Measurements from ENCODE around the gene ZNF143.

ZNF143 gene

GRCh38 chr11:9518835-9519410, 58.1 kb downstream of the ZNF143 start:
- no peak for TF ChIP-seq CTCF (IDR thresholded peaks at IDR 0.05; ENCODE audit: insufficient read depth, missing control alignments)
- FAIRE-seq (no peak), DNase-seq (ENCODE audit: insufficient read length, low spot score) (no peak)

DNA sequence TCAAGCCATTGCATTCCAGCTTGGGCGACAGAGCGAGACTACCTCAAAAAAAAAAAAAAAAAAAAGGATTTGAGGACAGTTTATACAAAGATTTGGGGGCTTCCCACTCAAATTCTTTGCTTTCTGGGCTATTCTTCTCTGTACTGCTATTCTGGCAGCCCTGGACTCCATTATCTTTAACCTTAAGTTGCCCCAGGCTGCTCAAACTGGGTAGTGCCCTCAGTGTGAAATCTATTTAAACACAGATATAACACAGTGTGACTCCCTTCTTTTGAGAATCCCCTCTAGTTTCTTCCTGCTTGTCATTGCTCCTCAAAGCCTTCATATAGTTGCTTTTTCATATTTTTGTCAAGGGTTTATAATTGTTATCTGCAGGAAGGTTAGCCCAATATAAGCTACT, 63.2 kb downstream of the ZNF143 start:
- no peak for DNase-seq (ENCODE audit: insufficient read length, low spot score)
- FAIRE-seq: no peak
- no peak for TF ChIP-seq CTCF (IDR thresholded peaks at IDR 0.05; ENCODE audit: insufficient read depth, missing control alignments)

DNA sequence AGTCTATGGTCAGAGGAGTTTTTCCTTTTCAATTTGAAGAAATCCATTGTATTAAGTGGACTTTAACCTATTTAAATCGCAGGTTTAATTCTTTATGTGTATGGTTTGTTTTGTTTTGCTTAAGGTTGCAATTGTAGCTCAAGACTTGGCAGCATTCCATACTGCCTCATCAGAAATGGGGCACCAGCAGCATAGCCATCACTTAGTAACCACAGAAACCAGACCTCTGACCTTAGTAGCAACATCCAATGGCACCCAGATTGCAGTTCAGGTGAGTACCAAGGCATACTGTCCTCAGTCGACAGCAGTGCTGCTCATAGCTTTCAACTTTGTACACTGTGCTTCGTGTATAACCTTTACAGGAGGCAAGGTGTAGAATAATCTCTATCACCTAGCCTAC, 64.3 kb downstream of the ZNF143 start:
- TF ChIP-seq CTCF (IDR thresholded peaks at IDR 0.05; ENCODE audit: insufficient read depth, missing control alignments): no peak
- DNase-seq (ENCODE audit: insufficient read length, low spot score): no peak
- FAIRE-seq: no peak

- FAIRE-seq: no peak
Observed at GRCh38 chr11:9527481-9528135, 66.8 kb downstream of the ZNF143 start.

DNA sequence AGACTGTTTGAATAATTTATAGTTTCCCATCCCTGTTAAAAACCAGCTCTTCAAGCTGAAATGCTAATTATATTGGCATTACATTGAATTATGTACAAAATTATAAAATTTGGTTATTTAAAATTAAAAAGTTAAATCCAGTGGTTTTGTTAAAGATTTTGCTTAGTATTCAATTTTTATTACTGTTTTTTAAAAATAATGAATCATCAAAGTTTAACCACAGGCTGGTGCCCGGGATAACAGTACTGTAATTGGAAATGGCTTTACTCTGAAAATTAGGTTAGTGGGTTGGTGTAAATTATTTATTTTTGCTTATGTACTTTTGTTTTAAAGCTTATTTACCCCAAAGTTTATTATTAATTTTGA, 67.3 kb downstream of the ZNF143 start:
- FAIRE-seq: no peak
- DNase-seq (ENCODE audit: insufficient read length, low spot score): no peak
- no peak for TF ChIP-seq CTCF (IDR thresholded peaks at IDR 0.05; ENCODE audit: insufficient read depth, missing control alignments)

More at GRCh38 chr11:9527481-9528135, 66.8 kb downstream of the ZNF143 start:
- DNase-seq (ENCODE audit: insufficient read length, low spot score): no peak
- no peak for TF ChIP-seq CTCF (IDR thresholded peaks at IDR 0.05; ENCODE audit: insufficient read depth, missing control alignments)

DNA sequence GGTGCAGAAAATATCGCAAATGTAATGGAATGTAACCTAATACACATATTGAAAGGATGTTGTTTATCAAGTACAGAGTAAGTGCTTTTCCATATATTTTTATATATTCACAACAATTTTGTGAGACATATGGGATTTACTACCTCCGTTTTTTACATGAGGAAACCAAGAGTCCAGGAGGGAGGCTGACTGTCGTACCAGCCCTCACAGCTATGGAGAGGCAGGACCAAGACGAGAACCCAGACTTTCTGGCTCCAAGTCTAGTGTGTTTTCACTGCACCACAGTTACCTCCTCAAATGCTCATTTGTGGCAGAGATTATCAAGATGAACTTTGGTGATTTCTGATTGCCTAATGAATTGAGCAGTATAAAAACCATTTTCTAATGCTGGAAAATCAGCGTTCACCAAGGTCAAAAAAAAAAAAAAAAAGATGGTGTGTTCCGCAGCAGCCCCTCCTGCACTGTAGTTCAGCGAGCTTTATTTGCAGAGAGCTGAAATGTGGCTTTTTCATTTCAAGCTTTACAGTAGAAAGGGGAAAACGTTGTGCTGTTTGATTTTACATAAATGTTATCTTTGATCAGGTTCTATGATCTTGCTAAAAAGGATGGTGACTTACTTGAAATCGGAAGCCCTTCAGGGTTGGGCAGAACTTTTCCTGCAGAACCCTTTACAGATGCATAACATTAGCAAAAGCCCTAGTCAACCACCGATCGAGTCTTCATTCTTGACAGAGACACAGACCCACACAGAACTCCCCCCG, 67.9 kb downstream of the ZNF143 start:
- DNase-seq (ENCODE audit: insufficient read length, low spot score): no peak
- FAIRE-seq: no peak
- no peak for TF ChIP-seq CTCF (IDR thresholded peaks at IDR 0.05; ENCODE audit: insufficient read depth, missing control alignments)

- no peak for DNase-seq (ENCODE audit: insufficient read length, low spot score)
Observed at GRCh38 chr11:9529334-9529650, 68.5 kb downstream of the ZNF143 start.

More at GRCh38 chr11:9529334-9529650, 68.5 kb downstream of the ZNF143 start:
- TF ChIP-seq CTCF (IDR thresholded peaks at IDR 0.05; ENCODE audit: insufficient read depth, missing control alignments): no peak
- no peak for FAIRE-seq

Measured in D721Med (cell line).